IMR-90 (cell line): ENCODE results near the gene TEAD1. TPM values are rescaled to one million over a fixed set of nuclear protein-coding genes. Genes with fewer than 3 reads are reported as not detected.
A peak's percentile ranks its signal among the peaks of the same experiment; 100 is the strongest.

Experiments
- ATAC-seq: fragments of 200-7000 bp; cut with Tn5 transposase; 2 replicates; pipeline ENCODE4 v1.9.1; 2020; ENCODE audit warnings: low read depth, mild to moderate bottlenecking, moderate library complexity
- BruUV-seq: library from RNA; stranded (reverse); fragments of 400-500 nt; replicated peaks from 2 replicates; lab custom pipeline; 2021; lab: Mats Ljungman, UMichigan
- CTCF ChIA-PET: fragments of 300-600 bp; formaldehyde crosslinking; extraction: SDS; loops from one replicate; lab custom pipeline; 2021; ENCODE audit warnings: antibody characterized with exemption; lab: Yijun Ruan, JAX
- POLR2A ChIA-PET: fragments of 300-600 bp; sonication (Branson Sonifier 250); formaldehyde crosslinking; loops from one replicate; lab custom pipeline; 2022; ENCODE audit warnings: antibody characterized with exemption; ENCODE audit not compliant: unreplicated experiment; lab: Charles Lee
- DNase-seq: peaks from one replicate; pipeline ENCODE4 v3.0.0; 2013
- H2AFZ ChIP-seq: replicated peaks from 2 replicates; pipeline ENCODE3; 2013; ENCODE audit warnings: low read length, mild to moderate bottlenecking; ENCODE audit not compliant: poor library complexity
- H2AK5ac ChIP-seq: 2 replicates; pipeline ENCODE4 v1.6.1; 2013; ENCODE audit warnings: low read depth, low read length, inconsistent platforms
- H2AK9ac ChIP-seq: replicated peaks from 2 replicates; pipeline ENCODE3; 2013; ENCODE audit warnings: mild to moderate bottlenecking, low read depth, low read length, moderate library complexity; ENCODE audit not compliant: poor library complexity
- H2BK120ac ChIP-seq: 2 replicates; pipeline ENCODE4 v1.6.1; 2013; ENCODE audit warnings: low read depth, low read length, inconsistent platforms
- H2BK15ac ChIP-seq: 3 replicates; pipeline ENCODE4 v1.6.1; 2013; ENCODE audit warnings: low read depth, low read length, inconsistent platforms
- H2BK20ac ChIP-seq: 2 replicates; pipeline ENCODE4 v1.6.1; 2013; ENCODE audit warnings: low read depth, mild to moderate bottlenecking, inconsistent platforms, low read length, moderate library complexity
- H2BK5ac ChIP-seq: 2 replicates; pipeline ENCODE4 v1.6.1; 2013; ENCODE audit warnings: mild to moderate bottlenecking, low read depth, low read length, inconsistent platforms; ENCODE audit not compliant: poor library complexity, severe bottlenecking
- H3K14ac ChIP-seq: replicated peaks from 2 replicates; pipeline ENCODE4 v1.6.1; 2013; ENCODE audit warnings: low read depth, low read length, inconsistent platforms
- H3K18ac ChIP-seq: 2 replicates; pipeline ENCODE4 v1.6.1; 2013; ENCODE audit warnings: low read depth, low read length, control low read depth
- H3K23ac ChIP-seq: 2 replicates; pipeline ENCODE4 v1.6.1; 2013; ENCODE audit warnings: low read depth, low read length, inconsistent platforms
- H3K27ac ChIP-seq: 2 replicates; pipeline ENCODE4 v1.5.1; 2013; ENCODE audit warnings: mild to moderate bottlenecking, control low read depth, low read length; ENCODE audit not compliant: insufficient read depth
- H3K27me3 ChIP-seq: 2 replicates; pipeline ENCODE4 v1.6.1; 2013; ENCODE audit warnings: low read length; ENCODE audit not compliant: control insufficient read depth, insufficient read depth
- H3K36me3 ChIP-seq: 2 replicates; pipeline ENCODE4 v1.6.1; 2013; ENCODE audit warnings: low read length, mixed read lengths; ENCODE audit not compliant: control insufficient read depth, insufficient read depth
- H3K4ac ChIP-seq: 2 replicates; pipeline ENCODE4 v1.6.1; 2013; ENCODE audit warnings: low read depth, low read length, inconsistent platforms
- H3K4me1 ChIP-seq: 2 replicates; pipeline ENCODE4 v1.6.1; 2013; ENCODE audit warnings: low read length, mixed read lengths; ENCODE audit not compliant: control insufficient read depth, insufficient read depth
- H3K4me2 ChIP-seq: 2 replicates; pipeline ENCODE4 v1.6.1; 2013; ENCODE audit warnings: low read depth, mild to moderate bottlenecking, control low read depth, low read length, moderate library complexity
- H3K4me3 ChIP-seq: 2 replicates; pipeline ENCODE4 v1.5.1; 2013; ENCODE audit warnings: low read depth, mild to moderate bottlenecking, control low read depth, low read length, moderate library complexity; ENCODE audit not compliant: insufficient read depth
- H3K56ac ChIP-seq: 2 replicates; pipeline ENCODE4 v1.6.1; 2013; ENCODE audit warnings: low read length, inconsistent platforms; ENCODE audit not compliant: insufficient read depth; ENCODE audit errors: extremely low read depth
- H3K79me1 ChIP-seq, 2 experiments: 2 replicates each; pipeline ENCODE4 v1.6.1; 2013; ENCODE audit warnings: low read length in 2 of 2, inconsistent platforms in 1 of 2, low read depth in 1 of 2
- H3K9ac ChIP-seq: 2 replicates; pipeline ENCODE4 v1.6.1; 2013; ENCODE audit warnings: low read depth, low read length, control low read depth
- H3K9me1 ChIP-seq: 2 replicates; pipeline ENCODE4 v1.6.1; 2013; ENCODE audit warnings: low read length, inconsistent platforms; ENCODE audit not compliant: insufficient read depth
- H3K9me3 ChIP-seq: 2 replicates; pipeline ENCODE4 v1.6.1; 2013; ENCODE audit warnings: low read length; ENCODE audit not compliant: control insufficient read depth, insufficient read depth
- H4K20me1 ChIP-seq: 2 replicates; pipeline ENCODE4 v1.6.1; 2013; ENCODE audit warnings: low read length, inconsistent platforms; ENCODE audit not compliant: insufficient read depth
- H4K5ac ChIP-seq: 2 replicates; pipeline ENCODE4 v1.6.1; 2013; ENCODE audit warnings: mild to moderate bottlenecking, low read depth, low read length, control low read depth
- H4K8ac ChIP-seq, 2 experiments: 2 replicates each; pipeline ENCODE4 v1.6.1; 2013; ENCODE audit warnings: low read depth in 2 of 2, low read length in 2 of 2, control low read depth in 1 of 2, inconsistent platforms in 1 of 2
- H4K91ac ChIP-seq: 2 replicates; pipeline ENCODE4 v1.6.1; 2013; ENCODE audit warnings: low read depth, low read length, inconsistent platforms; ENCODE audit not compliant: insufficient read depth
- CEBPB ChIP-seq: IDR thresholded peaks from 2 replicates; pipeline ENCODE4 v1.6.1; 2012; ENCODE audit warnings: low read depth, low read length, improper control_type of control experiment
- CTCF ChIP-seq: conservative IDR thresholded peaks from 2 replicates; pipeline ENCODE4 v1.5.1; 2012; ENCODE audit warnings: mild to moderate bottlenecking, low read depth, low read length, improper control_type of control experiment
- FOS ChIP-seq: fragments of 150-350 bp; IDR thresholded peaks from 2 replicates; pipeline ENCODE4 v1.6.1; 2016; ENCODE audit warnings: low read depth, low read length
- NFE2L2 ChIP-seq: fragments of 150-350 bp; IDR thresholded peaks from 2 replicates; pipeline ENCODE4 v1.6.1; 2016; ENCODE audit warnings: low read depth, mild to moderate bottlenecking, low read length
- RCOR1 ChIP-seq: IDR thresholded peaks from 2 replicates; pipeline ENCODE4 v1.6.1; 2012; ENCODE audit warnings: mild to moderate bottlenecking, low read length, improper control_type of control experiment; ENCODE audit not compliant: insufficient replicate concordance
- SMC3 ChIP-seq: fragments of 150-350 bp; IDR thresholded peaks from 2 replicates; pipeline ENCODE4 v1.6.1; 2016; ENCODE audit warnings: low read depth, mild to moderate bottlenecking, antibody characterized with exemption, low read length, moderate library complexity
- WGBS, 2 experiments: methylation state at CpG; one replicate each; pipeline versions ENCODE4 v1.1.5 to v1.1.7; 2013; ENCODE audit warnings: missing lambda C conversion rate in 2 of 2; ENCODE audit not compliant: insufficient read length in 1 of 2; ENCODE audit errors: extremely low coverage in 2 of 2; 5-methylcytosine and 5-hydroxymethylcytosine counted together
- dilution Hi-C: fragments of 300-500 bp; cut with HindIII; formaldehyde crosslinking; loops from one replicate; pipeline ENCODE4 v1.14.3; 2018; ENCODE audit warnings: low sequenced_read_pairs; ENCODE audit not compliant: unreplicated experiment
- in situ Hi-C: fragments of 300-500 bp; cut with MboI; formaldehyde crosslinking; loops from 3 replicates; pipeline ENCODE4 v1.14.3; 2019; ENCODE audit warnings: low sequenced_read_pairs, inconsistent platforms, mixed read lengths
- intact Hi-C: fragments of 100-400 bp; cut with micrococcal nuclease; formaldehyde crosslinking; loops from 2 replicates; pipeline ENCODE4 v1.10.0; 2022
- polyA plus RNA-seq, 3 experiments: library from polyadenylated mRNA; depleted of rRNA; stranded (reverse); fragments of >200 nt; gene quantifications; 2 replicates each; pipeline ENCODE4 v1.2.3, GENCODE V29; 2012; ENCODE audit warnings: low replicate concordance in 1 of 3
- total RNA-seq: library from RNA; depleted of rRNA; stranded (reverse); fragments of >200 nt; gene quantifications from 2 replicates; pipeline ENCODE4 v1.2.3, GENCODE V29; 2012

The TEAD1 gene
- total and polyA plus RNA-seq, 2 of the 4 experiments (the other 2 are of a cell fraction): 51.8 to 69.2 TPM

- TF ChIP-seq SMC3: no peak
- peak; percentile 70 for TF ChIP-seq FOS
- no peak for TF ChIP-seq CEBPB
Measured at GRCh38 chr11:12800032-12800671, 125.9 kb downstream of the TEAD1 start (continued).

GRCh38 chr11:12800871-12801270 is 126.7 kb downstream of the TEAD1 start:
- TF ChIP-seq RCOR1 (no peak), CTCF (no peak), NFE2L2 (no peak), SMC3 (no peak), CEBPB (no peak)
- CTCF ChIA-PET: interaction anchor here (0.9 to 1.4 kb wide), 2 partner anchors 13 to 27 kb away, joined by 3 to 4 read pairs; no protein-coding TSS in a partner anchor
- Histone ChIP-seq H4K5ac (no peak overlapping the region), H3K4me1 (peaks cover 34% of the 10 kb centered on the region), H3K79me1 (peaks cover 43 to 95% of the 10 kb centered on the region in 2 experiments), H3K56ac (no peak overlapping the region), H4K8ac (no peak overlapping the region), H2BK120ac (no peak overlapping the region), H3K23ac (peak overlapping the region; percentile 60), H2AK9ac (peak overlapping the region; percentile 12), H3K9me3 (no peaks in the 10 kb centered on the region), H3K9ac (no peak overlapping the region), H3K9me1 (peaks cover 41% of the 10 kb centered on the region), H2BK20ac (no peak overlapping the region), H3K27ac (peak overlapping the region; percentile 16; the same call in 1 of the 2 replicates), H2BK15ac (no peak overlapping the region), H3K4ac (no peak overlapping the region), H4K20me1 (peaks cover 87% of the 10 kb centered on the region), H2AFZ (no peak overlapping the region), H3K27me3 (no peaks in the 10 kb centered on the region), H3K4me2 (peak overlapping the region; percentile 17; the same call in 1 of the 2 replicates), H3K36me3 (peaks cover 9% of the 10 kb centered on the region), H3K18ac (0 out of 2 replicates have a peak overlapping the region, but pooled peaks have one; percentile 20), H2BK5ac (no peak overlapping the region), H4K91ac (no peak overlapping the region), H3K14ac (0 out of 2 replicates have a peak overlapping the region, but pooled peaks have one; percentile 53), H3K4me3 (no peak overlapping the region), H2AK5ac (peak overlapping the region; percentile 18; the same call in 1 of the 2 replicates)
- dilution Hi-C loops (no loop called here), in situ Hi-C loops (no loop called here), intact Hi-C loops (loop anchor here (5.0 kb wide), 1 partner anchor 514 kb away; no protein-coding TSS in a partner anchor)
- no CpG with 5 or more reads among the region's 2 CpGs for WGBS, 2 experiments
- BruUV-seq: no TSS peak
- POLR2A ChIA-PET: interaction anchor here (0.6 kb wide), 1 partner anchor 9 kb away, joined by 3 read pairs; no protein-coding TSS in a partner anchor
- ATAC-seq: no peak
- no peak for DNase-seq
